Smooth muscle cell (in vitro differentiated cells): ENCODE measurements around the gene PLA2G10. TPM values are rescaled to one million over a fixed set of nuclear protein-coding genes. Genes with fewer than 3 reads are reported as not detected.
"Not testable (repeated sequence)": the region's sequence is repeated elsewhere in the genome, so short reads cannot be mapped to it uniquely, and the experiment has no call there.

ENCODE experiments used
- DNase-seq: peaks from one replicate; lab custom pipeline; 2025; ENCODE audit not compliant: unreplicated experiment; lab: John Stamatoyannopoulos, UW
- H2AFZ ChIP-seq: fragments of 200-600 bp; sonication (generic); 2 replicates; pipeline ENCODE4 v1.6.0; 2016; ENCODE audit warnings: antibody characterized with exemption, low read depth, mild to moderate bottlenecking
- H3F3A ChIP-seq: fragments of 200-600 bp; sonication (generic); 2 replicates; pipeline ENCODE4 v1.6.0; 2017; ENCODE audit warnings: antibody characterized with exemption, low read depth
- H3K27ac ChIP-seq: fragments of 200-600 bp; sonication (generic); 2 replicates; pipeline ENCODE4 v1.5.1; 2016; ENCODE audit warnings: low read depth, mild to moderate bottlenecking
- H3K27me3 ChIP-seq: fragments of 200-600 bp; sonication (generic); 2 replicates; pipeline ENCODE4 v1.6.1; 2016; ENCODE audit warnings: low read depth, mild to moderate bottlenecking
- H3K36me3 ChIP-seq: fragments of 200-600 bp; sonication (generic); 2 replicates; pipeline ENCODE4 v1.5.1; 2016; ENCODE audit warnings: low read depth
- H3K4me1 ChIP-seq: fragments of 200-600 bp; sonication (generic); 2 replicates; pipeline ENCODE4 v1.5.1; 2016; ENCODE audit warnings: low read depth
- H3K4me2 ChIP-seq: fragments of 200-600 bp; sonication (generic); 2 replicates; pipeline ENCODE4 v1.6.0; 2016; ENCODE audit warnings: mild to moderate bottlenecking
- H3K4me3 ChIP-seq: fragments of 200-600 bp; sonication (generic); 2 replicates; pipeline ENCODE4 v1.5.1; 2016; ENCODE audit warnings: mild to moderate bottlenecking
- H3K79me2 ChIP-seq: fragments of 200-600 bp; sonication (generic); 2 replicates; pipeline ENCODE4 v1.6.0; 2016; ENCODE audit warnings: low read depth, mild to moderate bottlenecking
- H3K9ac ChIP-seq: fragments of 200-600 bp; sonication (generic); 2 replicates; pipeline ENCODE4 v1.6.0; 2016; ENCODE audit warnings: low read depth
- H3K9me3 ChIP-seq: fragments of 200-600 bp; sonication (generic); replicated peaks from 2 replicates; pipeline ENCODE4 v1.5.1; 2016; ENCODE audit warnings: low read depth
- H4K20me1 ChIP-seq: fragments of 200-600 bp; sonication (generic); 2 replicates; pipeline ENCODE4 v1.6.0; 2016; ENCODE audit warnings: low read depth
- CTCF ChIP-seq: fragments of 200-600 bp; sonication (generic); IDR thresholded peaks from 2 replicates; pipeline ENCODE4 v1.5.1; 2017; ENCODE audit warnings: borderline replicate concordance, mild to moderate bottlenecking, antibody characterized with exemption; ENCODE audit not compliant: insufficient read depth, poor library complexity, severe bottlenecking
- WGBS: methylation state at CpG from one replicate; pipeline ENCODE4 v1.1.7; 2016; ENCODE audit warnings: low lambda C conversion rate; 5-methylcytosine and 5-hydroxymethylcytosine counted together
- polyA plus RNA-seq: library from polyadenylated mRNA; unstranded; fragments of >200 nt; fragmentation: Nextera tagmentation; extraction: Ambion mirVana; gene quantifications from 2 replicates; pipeline ENCODE4 v1.2.1, GENCODE V29; 2016
- total RNA-seq: library from RNA; depleted of rRNA; stranded (reverse); fragments of >200 nt; gene quantifications from 2 replicates; pipeline ENCODE4 v1.2.3, GENCODE V29; 2014

The PLA2G10 gene
- total and polyA plus RNA-seq, 2 experiments from 2014 or later = not detected

GRCh38 chr16:14685870-14686793 is 8.0 kb downstream of the PLA2G10 start:
- H3F3A ChIP-seq, H3K36me3 ChIP-seq, H3K79me2 ChIP-seq, H4K20me1 ChIP-seq, H3K4me3 ChIP-seq, H3K4me1 ChIP-seq, H3K4me2 ChIP-seq, H3K27me3 ChIP-seq, DNase-seq, H2AFZ ChIP-seq, H3K27ac ChIP-seq, H3K9me3 ChIP-seq, H3K9ac ChIP-seq: not testable (repeated sequence)
- WGBS = 86% methylated on average over 15 of the region's 15 CpGs

GRCh38 chr16:14682121-14682520 is 12.0 kb downstream of the PLA2G10 start:
- TF ChIP-seq CTCF = no peak
- DNase-seq = no peak
- Histone ChIP-seq H3K36me3 (no peaks in the 10 kb centered on the region), H3K27ac (no peak overlapping the region), H3K4me3 (no peak overlapping the region), H4K20me1 (no peaks in the 10 kb centered on the region), H2AFZ (no peak overlapping the region), H3F3A (no peaks in the 10 kb centered on the region), H3K4me2 (no peak overlapping the region), H3K9me3 (no peaks in the 10 kb centered on the region), H3K79me2 (no peaks in the 10 kb centered on the region), H3K27me3 (no peaks in the 10 kb centered on the region), H3K4me1 (no peaks in the 10 kb centered on the region), H3K9ac (no peak overlapping the region)
- WGBS = 91% methylated on average over 8 of the region's 8 CpGs

DNA sequence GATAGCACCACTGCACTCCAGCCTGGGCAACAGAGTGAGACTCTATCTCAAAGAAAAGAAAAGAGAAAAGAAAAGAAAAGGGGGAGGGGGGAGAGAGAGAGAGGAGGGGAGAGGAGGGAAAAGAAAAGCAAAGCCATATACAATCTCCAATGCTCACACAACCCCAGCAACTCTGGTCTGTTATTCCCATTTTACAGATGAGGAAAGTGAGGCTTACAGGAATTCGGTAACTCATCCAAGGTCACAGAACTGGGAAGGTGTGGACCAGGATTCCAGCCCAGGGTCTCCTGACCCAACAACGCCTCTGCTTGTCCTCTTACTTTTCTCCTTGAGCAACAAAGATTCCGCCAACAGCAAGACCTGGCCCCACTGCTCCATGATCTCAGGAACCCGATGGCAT is 13.0 kb downstream of the PLA2G10 start:
- DNase-seq = no peak
- Histone ChIP-seq H3K36me3 (no peaks in the 10 kb centered on the region), H3K9ac (no peak overlapping the region), H4K20me1 (no peaks in the 10 kb centered on the region), H3K79me2 (no peaks in the 10 kb centered on the region), H3K4me1 (no peaks in the 10 kb centered on the region), H3K4me3 (no peak overlapping the region), H3F3A (no peaks in the 10 kb centered on the region), H3K4me2 (no peak overlapping the region), H3K27ac (no peak overlapping the region), H3K27me3 (no peaks in the 10 kb centered on the region), H2AFZ (no peak overlapping the region), H3K9me3 (no peaks in the 10 kb centered on the region)
- WGBS = 88% methylated on average over 4 of the region's 4 CpGs
- no peak for TF ChIP-seq CTCF

- not testable (repeated sequence) for DNase-seq, H3K9ac ChIP-seq, H4K20me1 ChIP-seq, H3K4me1 ChIP-seq, H3K9me3 ChIP-seq, H3K79me2 ChIP-seq, H3K27me3 ChIP-seq, H3F3A ChIP-seq, H3K27ac ChIP-seq, H3K4me2 ChIP-seq, H3K4me3 ChIP-seq, H3K36me3 ChIP-seq, H2AFZ ChIP-seq
- WGBS = 96% methylated on average over 7 of the region's 7 CpGs
Observed at GRCh38 chr16:14680396-14680795, 13.7 kb downstream of the PLA2G10 start.
